ENCODE measurements around the gene MTA1. TPM values are rescaled to one million over a fixed set of nuclear protein-coding genes. Genes with fewer than 3 reads are reported as not detected.

MTA1 gene
- total RNA-seq, 2 donors from 2014 or later, result 121 to 137 TPM

DNA sequence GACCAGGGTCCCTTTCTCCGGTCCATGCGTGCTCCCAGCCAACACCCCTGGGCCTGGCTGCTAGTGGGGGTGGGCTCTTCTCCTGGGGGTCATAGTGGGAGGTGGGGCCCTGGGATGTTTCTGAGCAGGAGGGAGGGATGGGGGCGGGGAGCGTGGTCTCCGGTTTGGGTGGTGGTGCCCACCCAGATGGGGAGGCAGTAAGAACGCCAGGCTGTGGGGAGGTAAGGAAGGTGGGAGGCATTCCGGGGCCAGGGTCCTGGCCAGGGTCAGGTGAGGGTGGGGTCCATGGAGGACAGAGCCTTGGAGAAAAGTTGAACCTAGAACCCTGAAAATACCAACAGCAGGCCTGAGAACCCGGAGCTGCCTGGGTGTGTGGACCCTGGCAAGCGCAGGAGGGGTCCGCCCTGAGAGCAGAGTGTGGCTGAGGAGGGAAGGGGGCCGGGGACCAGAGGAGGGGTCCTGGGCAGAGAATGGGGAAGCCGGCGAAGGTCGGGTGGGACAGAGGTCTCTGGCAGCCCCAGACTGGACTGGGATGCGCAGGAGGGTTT lies 60.6 kb downstream of the MTA1 start:
- peaks cover 0 to 5% of the 10 kb centered on the region in 2 donors for H3K36me3 Mint-ChIP-seq
- peak overlapping the region in 1 of 2 donors; percentile 14 for H3K27ac Mint-ChIP-seq
- H3K9me3 Mint-ChIP-seq, result no peaks in the 10 kb centered on the region
- ATAC-seq, result no peak
- no peak for DNase-seq (ENCODE audit: low spot score in 2 of 2)

DNA sequence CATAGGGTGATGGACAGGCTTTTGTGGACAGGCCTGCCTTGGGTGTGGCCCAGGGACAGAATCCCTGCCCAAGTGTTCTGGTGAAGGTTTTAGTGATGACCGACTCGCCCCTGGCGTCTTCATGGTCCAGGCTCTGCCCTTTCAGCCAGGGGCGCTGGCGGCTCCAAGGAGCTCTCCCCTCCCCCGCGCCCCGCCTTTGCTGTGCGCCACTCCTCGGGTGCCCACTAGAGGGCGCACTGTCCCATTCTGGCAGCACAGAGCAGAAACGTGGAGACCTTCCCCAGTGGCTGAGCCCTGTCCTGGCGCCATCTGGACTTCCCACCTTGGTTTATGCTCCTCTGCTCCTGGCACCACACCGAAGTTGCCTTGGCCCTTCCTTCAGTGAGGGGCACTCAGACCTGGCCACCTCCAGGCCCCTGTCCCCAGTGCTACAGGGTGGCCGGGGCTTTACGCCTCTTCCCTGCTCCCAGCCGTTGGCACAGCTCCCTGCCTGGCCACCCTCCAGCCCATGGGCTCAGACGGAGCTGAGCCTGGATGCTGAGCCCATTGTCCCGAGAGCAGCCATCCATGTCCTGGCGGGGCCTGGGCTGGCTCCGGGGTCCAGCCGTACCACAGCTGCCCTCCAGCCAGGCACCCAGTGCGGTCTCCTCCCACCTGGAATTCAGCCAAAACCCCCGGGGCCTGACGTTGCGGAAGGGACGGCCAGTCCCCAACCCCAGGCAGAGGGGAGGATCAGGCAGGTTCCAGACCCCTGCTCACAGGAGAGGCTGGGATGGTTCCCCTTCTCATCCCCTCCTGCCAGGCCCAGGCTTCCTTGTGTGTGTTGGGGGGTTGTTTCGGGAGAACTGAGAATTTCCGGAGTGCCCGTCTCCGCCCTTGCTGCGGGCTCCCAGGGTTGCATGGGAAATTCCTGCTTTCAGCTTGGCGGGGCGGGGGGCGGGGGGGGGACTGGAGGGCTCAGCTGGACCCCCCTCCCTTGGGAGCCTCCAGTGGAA lies 61.5 kb downstream of the MTA1 start:
- Mint-ChIP-seq H3K27ac (peak overlapping the region; percentile 97 to 99), H3K9me3 (no peaks in the 10 kb centered on the region), H3K36me3 (peaks cover 0 to 5% of the 10 kb centered on the region in 2 donors)
- peak; percentile 90 to 99 for DNase-seq (ENCODE audit: low spot score in 2 of 2)
- peak; percentile 65 to 74 for ATAC-seq

DNA sequence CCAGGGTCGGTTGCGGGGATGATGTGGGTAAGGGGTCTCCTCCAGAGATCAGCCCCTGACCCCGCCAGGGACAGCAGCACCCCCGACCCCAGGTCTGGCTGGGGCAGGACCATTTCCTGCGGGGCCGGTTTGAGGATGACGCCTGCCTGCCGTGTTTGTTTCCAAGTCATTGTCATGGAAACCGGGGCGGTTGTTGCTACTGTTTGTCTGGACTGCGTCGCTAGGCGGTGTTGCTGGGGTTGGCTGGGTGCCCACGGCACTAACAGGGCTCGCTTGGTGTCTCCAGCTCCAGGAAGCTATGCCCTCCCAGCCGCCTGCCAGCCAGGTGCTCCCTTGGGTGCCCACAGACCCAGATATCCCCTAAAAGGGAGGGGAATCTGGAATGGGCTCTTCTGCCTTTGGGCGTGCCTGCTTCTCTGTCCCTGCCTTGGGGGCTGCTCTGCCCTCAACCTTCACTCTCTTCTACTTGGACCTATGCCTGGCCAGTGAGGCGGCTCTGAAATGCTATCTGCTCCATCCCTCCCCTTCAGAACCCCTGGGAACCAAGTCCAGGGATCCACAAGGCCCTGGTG lies 62.3 kb downstream of the MTA1 start:
- peak; percentile 64 to 80 for ATAC-seq
- DNase-seq (ENCODE audit: low spot score in 2 of 2), result peak; percentile 88 to 92
- Mint-ChIP-seq H3K9me3 (no peaks in the 10 kb centered on the region), H3K27ac (peak overlapping the region; percentile 97 to 99), H3K36me3 (peaks cover 0 to 5% of the 10 kb centered on the region in 2 donors)

DNA sequence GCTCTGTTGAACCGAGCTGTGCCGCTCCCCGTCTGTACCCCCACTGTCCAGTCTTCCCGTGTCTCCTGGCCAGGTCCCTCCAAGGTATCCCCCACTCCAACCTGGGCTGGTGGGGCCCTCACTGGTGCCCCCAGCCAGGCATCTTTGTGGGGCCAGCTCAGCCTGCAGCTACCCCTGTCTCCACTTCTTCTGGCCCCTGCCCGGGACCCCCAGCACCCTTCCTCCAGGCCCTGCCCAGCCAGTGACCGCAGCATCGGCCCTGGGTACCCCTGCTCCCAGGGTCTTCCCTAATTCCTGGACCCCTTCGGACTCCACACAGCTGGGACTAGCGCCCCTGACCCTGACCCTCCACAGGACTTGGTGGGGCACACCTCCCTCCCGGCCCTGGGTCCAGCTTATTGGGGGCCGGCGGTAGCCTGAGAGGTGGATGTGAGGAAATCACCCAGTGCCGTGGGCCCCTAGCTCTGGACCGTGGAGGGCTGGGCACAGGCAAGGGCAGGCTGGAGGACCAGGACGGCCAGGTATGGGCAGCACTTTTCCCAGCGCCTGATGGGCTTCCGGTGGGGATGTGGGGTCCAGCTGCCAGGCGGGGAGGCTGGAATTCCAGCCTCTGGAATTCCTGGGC lies 63.0 kb downstream of the MTA1 start:
- Mint-ChIP-seq H3K9me3 (no peaks in the 10 kb centered on the region), H3K36me3 (no peaks in the 10 kb centered on the region), H3K27ac (peak overlapping the region; percentile 97 to 99)
- DNase-seq (ENCODE audit: low spot score in 2 of 2) (no peak), ATAC-seq (no peak)

DNA sequence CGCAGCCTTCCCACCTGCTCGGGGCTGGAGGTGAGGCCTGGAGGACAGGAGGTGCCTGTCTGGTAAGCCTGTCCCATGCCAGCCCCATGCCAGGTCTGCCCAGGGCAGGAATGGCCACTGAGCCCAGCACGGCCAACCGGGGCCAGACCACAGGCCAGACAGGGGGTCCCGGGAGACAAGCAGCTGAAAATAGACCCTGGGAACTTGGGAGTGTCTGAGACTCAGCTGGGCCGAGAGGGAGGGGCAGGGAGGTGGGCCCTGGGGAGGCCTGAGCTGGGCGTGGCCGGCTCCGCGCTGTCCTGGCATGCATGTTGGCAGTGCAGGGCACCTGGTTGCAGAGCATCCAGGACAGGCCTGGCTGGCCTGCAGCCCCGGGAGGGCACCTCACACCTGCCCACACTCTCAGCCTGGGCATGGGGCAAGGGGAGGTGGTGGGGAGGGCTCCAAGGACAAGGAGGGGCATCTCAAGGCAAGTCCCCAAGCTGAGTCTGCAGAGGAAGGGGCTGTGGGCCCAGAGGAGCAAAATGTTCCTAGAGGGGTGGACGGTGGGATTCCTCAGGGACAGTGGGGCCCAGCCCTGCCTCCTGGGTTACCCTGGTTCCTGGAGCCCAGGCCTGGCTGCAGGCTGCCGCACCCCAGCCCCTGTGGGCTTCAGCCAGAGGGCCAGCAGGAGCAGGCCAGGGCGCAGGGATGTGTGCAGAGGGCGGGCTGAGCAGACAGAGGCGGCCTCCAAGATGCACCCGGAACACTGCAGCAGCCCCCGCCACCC lies 63.9 kb downstream of the MTA1 start:
- Mint-ChIP-seq H3K27ac (peak overlapping the region; percentile 9 to 97), H3K36me3 (no peaks in the 10 kb centered on the region), H3K9me3 (no peaks in the 10 kb centered on the region)
- no peak for ATAC-seq
- DNase-seq (ENCODE audit: low spot score in 2 of 2), result no peak

DNA sequence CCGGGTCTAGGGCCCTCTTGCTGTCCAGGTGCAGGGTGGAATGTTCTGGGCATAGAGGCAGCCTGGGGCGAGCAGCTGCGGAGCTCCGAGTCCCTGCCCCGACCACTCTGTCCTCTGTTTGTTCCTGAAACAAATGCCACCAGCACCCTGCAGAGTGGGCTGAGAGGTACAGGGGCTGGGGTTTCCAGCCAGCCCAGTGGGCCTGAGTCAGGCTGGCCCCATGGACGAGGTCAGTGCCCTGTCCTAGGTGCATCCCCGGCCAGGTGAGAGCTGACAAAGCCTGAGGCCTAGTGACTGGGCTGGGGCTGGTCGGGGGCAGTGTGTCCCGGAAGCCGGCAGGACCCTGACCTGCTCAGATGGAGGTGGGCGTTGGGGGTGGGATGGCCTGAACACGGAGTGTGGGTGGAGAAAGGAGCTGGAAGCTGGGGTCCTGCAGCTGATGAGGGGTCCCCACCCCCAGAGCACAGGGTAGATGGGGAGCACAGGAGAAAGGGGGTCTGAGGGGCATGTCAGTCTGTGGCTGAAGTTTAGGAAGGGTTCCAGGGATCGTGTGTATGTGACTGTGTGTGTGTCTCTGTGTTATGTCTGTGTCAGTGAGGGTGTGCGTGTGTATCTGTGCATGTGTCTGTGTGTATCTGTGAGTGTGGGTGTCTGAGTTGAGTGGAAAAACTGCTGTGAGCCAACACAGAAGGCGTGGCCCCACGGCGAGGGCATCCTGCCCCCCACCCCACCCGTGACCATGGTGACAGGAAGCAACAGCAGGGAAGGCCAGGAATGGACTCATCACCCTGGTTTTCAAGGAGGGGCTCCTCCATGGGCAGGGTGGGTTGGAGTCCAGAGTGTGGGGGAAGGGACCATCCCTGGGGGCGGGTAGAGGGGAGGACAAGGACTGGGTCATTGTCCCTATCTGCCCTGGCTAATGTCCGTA lies 64.7 kb downstream of the MTA1 start:
- no peak for ATAC-seq
- H3K27ac Mint-ChIP-seq, result peak overlapping the region; percentile 16 to 97
- no peak for DNase-seq (ENCODE audit: low spot score in 2 of 2)
- no peaks in the 10 kb centered on the region for H3K9me3 Mint-ChIP-seq
- no peaks in the 10 kb centered on the region for H3K36me3 Mint-ChIP-seq

DNA sequence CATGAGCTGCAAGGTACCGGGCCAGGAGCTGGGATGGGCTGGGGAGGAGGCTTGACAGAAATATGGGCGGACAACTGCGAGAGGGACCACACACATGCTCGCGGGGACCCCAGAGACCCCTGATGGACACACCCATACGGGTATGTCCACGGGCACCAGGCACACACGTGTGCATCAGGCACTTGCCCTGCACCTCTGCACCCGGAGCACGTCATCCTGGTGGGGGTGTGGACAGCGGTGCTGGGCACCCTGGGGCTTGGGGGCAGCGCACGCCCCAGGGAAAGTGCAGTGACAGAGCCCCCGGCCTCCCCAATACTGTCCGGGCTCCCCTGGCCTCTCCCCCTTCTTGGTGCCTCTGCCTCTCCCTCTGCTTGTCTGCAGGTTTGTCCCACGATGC lies 65.4 kb downstream of the MTA1 start:
- Mint-ChIP-seq H3K9me3 (no peaks in the 10 kb centered on the region), H3K36me3 (no peaks in the 10 kb centered on the region), H3K27ac (peak overlapping the region in 1 of 2 donors; percentile 97)
- no peak for ATAC-seq
- no peak for DNase-seq (ENCODE audit: low spot score in 2 of 2)

DNA sequence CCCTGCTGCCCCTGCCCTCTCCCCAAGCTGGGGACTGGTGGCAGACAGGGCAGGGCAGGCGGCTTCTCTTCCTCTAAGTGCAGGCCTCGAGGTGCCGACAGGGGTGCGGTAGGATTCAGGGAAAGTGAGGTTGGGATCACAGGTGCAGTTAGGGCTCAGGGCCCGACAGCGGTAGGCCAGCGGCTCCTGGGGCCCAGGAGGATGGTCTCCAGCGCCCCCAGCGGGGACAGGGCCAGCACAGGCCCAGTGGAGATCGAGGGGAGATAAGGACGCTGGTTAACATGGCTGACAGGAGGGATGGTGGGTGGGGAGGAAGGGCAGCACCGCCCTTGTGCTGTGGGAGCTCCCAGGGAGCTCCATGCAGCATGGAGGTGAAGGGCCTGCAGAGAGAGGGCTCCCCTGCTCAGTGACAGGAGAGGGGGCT lies 66.1 kb downstream of the MTA1 start:
- DNase-seq (ENCODE audit: low spot score in 2 of 2) (no peak), ATAC-seq (no peak)
- peak overlapping the region in 1 of 2 donors; percentile 76 for H3K27ac Mint-ChIP-seq
- H3K36me3 Mint-ChIP-seq, result no peaks in the 10 kb centered on the region
- H3K9me3 Mint-ChIP-seq, result no peaks in the 10 kb centered on the region

DNA sequence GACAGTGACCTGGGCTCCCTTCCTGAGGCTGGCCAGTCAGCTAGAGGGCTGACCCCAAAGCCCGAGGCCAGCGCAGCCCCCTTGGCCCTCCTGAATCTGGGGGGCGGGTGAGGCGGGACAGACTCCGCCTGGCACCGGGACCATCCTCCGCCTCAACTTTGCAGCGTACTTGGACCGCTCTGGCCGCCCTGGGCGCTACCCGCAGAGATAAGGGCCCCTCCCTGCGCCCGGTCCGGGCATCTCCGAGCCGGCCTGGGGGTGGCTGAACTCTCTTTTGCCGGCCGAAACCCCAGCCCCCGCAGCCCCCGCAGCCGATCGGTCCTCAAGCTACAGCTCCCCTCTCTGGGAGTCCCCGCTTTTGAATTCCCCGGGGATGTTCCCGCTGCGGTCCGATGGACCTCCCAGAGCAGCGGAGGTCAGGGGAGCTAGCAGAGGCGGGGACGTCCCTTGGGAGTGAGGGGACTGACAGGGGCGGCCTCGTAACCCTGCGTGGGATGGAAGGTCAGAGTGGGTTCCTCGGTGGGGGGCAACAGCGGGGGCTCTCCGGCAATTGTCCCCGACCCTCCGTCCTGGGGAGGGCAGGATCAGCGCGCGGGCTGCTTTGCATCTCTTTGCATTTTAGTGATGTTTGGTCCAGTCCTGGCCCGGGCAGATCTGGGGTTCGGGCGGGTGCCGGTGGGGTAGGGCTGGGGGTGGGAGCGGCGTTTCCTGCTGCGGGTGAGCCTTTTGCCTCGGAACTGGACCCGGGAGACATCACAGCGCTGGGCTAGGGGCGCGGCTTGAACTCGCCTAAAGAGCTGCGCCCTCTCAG lies 66.7 kb downstream of the MTA1 start, which contains the start of gene CRIP1:
Gene CRIP1, plus strand, starts transcription at position 724 of the 811 bp plus-strand sequence. CDS start 374 bp downstream, outside the sequence.
- ATAC-seq (no peak), DNase-seq (ENCODE audit: low spot score in 2 of 2) (no peak)
- Mint-ChIP-seq H3K9me3 (no peaks in the 10 kb centered on the region), H3K36me3 (no peaks in the 10 kb centered on the region), H3K27ac (peak within 1 kb of the TSS; percentile 79 to 81)

DNA sequence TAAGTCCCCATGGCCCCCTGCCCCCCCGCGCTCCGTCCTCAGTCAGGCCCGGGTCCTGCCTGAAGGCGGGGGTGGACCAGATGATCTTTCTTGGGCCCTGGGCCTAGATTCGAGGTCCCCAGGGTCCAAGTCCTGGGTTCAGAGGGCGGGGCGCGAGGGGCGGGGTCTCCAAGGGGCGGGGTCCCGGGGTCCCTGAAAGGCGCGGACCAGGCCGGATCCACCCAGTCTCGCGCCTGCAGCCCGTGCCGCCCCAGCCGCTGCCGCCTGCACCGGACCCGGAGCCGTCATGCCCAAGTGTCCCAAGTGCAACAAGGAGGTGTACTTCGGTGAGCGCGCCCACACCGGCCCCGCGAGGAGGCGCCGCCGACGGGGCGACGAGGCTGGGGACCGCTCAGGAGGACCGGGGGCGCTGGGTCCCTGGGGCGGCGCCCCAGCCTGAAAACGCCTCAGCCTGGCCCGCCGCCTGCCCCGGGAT lies 67.4 kb downstream of the MTA1 start:
- Mint-ChIP-seq H3K36me3 (peaks cover 0 to 4% of the 10 kb centered on the region in 2 donors), H3K9me3 (no peaks in the 10 kb centered on the region), H3K27ac (no peak overlapping the region)
- DNase-seq (ENCODE audit: low spot score in 2 of 2) (peak in 1 of 2 donors; percentile 70), ATAC-seq (no peak)

DNA sequence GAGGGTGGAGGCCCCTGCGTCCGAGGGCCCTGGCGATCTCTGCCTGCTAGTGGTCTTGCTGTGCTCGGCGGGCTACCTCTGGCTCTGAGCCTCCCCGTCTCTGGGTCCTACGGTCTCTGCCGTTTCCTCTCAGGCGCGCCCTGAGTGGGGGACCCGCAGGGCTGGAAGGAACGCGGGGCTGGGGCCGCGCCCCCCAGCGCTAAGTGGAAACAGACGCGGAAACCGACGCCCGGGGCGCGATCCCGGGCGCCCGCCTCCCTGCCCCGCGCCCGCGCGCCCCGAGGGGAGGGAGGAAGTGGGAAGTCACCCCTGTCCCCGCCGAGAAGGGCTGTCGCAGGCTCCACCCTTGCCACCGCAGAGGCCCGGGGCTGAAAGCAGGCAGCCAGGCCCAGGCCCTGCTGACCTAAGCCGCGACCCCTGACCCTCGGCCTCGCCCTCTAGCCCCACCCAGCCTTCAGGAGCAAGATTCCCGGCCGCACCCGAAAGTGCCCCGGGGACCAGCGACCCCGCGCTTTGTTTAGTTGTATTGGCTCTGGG lies 67.9 kb downstream of the MTA1 start:
- Mint-ChIP-seq H3K9me3 (no peaks in the 10 kb centered on the region), H3K27ac (peak overlapping the region; percentile 79 to 81), H3K36me3 (peaks cover 0 to 5% of the 10 kb centered on the region in 2 donors)
- ATAC-seq (no peak), DNase-seq (ENCODE audit: low spot score in 2 of 2) (peak in 1 of 2 donors; percentile 67)

DNA sequence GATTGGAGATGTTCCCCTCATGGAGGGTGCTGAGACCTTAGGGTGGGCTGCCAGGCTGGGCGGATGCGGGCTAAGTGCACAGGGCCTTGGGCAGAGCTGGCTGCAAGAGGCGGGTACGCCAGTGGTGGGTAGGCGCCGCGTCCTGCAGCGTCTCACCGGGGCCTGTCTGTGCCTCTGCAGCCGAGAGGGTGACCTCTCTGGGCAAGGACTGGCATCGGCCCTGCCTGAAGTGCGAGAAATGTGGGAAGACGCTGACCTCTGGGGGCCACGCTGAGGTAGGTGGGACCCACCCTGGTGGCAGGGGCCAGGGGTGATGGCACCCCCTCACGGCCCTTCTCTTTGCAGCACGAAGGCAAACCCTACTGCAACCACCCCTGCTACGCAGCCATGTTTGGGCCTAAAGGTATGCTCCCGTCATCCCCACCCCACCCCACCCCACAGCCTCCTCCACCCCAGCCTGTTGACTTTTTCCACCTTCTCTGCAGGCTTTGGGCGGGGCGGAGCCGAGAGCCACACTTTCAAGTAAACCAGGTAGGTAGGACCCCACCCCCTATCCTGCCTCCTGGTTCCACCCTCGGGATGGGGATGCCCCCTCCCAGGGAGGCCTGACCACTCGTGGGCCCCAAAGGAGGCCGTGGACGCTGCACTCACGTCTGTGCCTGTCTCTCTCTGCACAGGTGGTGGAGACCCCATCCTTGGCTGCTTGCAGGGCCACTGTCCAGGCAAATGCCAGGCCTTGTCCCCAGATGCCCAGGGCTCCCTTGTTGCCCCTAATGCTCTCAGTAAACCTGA lies 68.6 kb downstream of the MTA1 start:
- no peak for ATAC-seq
- H3K9me3 Mint-ChIP-seq, result no peaks in the 10 kb centered on the region
- DNase-seq (ENCODE audit: low spot score in 2 of 2), result no peak
- H3K27ac Mint-ChIP-seq, result peak overlapping the region; percentile 79 to 81
- peaks cover 0 to 5% of the 10 kb centered on the region in 2 donors for H3K36me3 Mint-ChIP-seq

DNA sequence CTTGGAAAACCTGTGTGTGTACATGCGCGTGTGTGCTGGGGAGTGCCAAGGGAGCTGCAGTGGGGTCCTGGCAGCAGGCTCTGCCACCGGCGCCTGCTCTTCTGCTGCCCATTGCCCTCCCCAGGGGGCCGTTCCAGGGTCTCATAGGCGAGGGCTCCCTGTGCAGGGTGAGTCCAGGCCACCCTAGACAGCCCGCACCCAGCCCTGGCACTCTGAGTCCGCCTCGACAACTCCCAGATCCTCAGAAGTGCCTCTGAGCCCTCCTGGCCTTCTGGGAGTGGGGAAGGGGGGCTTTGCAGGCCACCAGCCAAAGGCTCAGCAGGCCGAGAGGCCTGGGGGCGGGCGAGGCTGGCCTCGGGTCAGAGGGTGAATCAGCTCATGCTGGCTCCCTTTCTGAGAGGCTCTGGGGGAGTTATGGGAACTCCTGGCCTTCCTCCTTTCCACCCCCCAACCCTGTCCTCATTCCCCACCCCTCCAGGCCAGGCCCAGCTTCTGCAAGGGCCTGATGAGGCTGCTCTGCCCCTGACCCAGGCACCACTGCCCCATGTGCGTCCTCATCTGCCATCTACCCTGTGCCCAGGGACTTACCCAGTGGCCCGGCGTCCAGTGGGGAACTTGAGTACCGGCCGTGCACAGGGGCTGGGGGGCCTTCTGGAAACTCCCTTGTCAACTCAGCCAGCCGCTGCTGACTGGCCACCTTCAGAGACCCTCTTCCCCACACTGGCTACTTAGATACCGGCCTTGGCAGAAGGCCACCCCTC lies 69.3 kb downstream of the MTA1 start:
- Mint-ChIP-seq H3K36me3 (peaks cover 0 to 5% of the 10 kb centered on the region in 2 donors), H3K9me3 (no peaks in the 10 kb centered on the region), H3K27ac (peak overlapping the region; percentile 17 to 81)
- DNase-seq (ENCODE audit: low spot score in 2 of 2) (no peak), ATAC-seq (no peak)
